MV-4-11 (cell line): Measurements from ENCODE around the gene RFX4.

Experiments used
- DNase-seq: peaks from one replicate; lab custom pipeline; 2025; lab: John Stamatoyannopoulos, UW

RFX4 gene

DNA sequence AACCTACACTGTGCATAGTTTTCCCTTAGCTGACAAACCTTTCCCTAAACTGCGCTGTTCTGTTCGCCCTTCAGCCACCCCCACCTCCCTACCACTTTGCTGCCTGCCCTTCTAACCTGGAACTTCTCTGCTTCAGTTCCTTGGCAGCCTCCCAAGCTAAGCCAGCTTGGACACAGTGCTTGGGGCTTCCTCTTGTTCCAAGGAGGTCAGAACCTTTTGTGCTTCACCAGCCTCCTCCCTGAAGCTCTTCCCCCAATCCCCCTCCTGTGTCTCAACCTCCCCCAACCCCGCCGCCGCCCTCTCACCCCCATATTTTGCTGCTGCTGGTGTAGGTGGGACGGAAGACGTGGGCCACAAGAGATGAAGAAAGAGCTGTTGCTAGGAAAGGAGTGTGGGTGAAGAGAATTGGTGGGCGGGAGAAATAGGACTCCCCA is 183.6 kb downstream of the RFX4 start:
- DNase-seq, result no peak

DNA sequence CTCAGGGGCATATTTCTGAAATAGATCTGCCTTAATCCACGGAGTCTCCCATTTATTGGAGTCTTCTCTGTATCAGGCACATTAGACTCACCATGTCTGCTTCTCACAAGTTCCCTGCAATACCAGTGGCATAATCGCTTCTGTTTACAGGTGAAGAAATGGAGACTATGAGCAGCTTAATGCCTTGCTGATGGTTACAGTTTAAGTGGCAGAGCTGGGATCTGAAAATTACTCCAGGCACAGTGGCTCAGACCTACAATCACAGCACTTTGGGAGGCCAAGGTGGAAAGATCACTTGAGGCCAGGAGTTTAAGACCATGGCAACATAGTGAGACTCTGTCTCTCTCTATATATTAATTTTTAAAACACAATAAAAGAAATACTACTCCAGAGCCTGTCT is 184.4 kb downstream of the RFX4 start:
- DNase-seq, result no peak

DNA sequence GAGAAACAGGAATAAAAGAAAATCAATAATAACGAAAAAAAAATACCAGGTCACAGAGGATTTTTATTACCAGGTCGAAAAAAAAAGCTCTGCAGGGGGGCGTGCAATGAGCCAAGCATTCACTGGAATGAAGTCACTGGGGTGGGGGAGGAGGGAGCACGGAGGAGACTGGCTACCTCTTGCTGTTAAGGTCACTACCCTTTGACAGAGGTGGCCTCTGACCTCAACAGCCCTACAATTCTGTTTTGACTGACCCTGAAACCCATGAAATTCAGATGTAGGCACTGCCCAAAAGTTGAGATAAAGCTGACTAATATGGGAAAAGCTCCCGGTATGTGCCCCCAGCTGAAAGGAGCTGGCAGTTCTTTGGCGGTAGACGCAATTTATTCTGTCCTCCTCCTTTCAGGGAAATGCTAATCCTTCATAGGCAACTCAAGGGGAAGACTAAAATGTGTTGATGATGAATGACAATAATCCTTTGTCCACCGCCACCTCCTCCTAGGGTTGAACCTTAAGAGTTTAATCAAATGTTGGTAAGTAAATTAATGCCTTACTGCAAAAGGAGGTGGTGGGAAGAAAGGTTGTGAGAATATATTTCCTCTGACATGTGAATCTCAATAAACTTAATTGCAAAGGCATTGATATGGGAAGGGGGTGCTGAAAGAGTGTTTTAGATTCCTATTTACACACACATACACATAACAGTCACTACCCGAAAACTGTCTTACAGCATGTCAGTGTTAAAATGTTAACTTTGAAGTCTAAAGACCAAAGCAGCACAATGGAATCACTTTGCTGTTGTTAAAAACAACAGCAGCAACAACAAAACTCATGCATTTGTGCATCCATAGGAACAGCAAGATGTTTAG is 185.4 kb downstream of the RFX4 start:
- no peak for DNase-seq

DNA sequence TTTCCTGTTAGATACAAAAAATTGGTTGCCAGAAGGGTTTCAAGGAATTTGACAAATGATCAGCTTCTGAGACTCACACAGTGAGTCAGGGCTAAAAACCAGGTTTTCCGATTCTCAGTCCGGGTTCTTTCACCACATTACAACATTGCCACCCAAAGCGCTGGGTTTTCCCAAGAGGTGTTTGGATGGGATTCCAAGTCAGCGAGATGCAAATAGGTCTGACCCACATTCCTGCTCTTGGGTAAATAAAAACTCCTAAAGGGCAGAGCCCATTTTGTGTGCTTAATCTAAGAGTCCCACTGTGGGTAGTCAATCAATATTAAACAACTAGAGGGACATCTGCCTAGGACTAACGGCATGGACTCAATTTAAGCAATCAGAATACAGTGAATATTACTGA is 186.3 kb downstream of the RFX4 start:
- DNase-seq, result no peak

DNA sequence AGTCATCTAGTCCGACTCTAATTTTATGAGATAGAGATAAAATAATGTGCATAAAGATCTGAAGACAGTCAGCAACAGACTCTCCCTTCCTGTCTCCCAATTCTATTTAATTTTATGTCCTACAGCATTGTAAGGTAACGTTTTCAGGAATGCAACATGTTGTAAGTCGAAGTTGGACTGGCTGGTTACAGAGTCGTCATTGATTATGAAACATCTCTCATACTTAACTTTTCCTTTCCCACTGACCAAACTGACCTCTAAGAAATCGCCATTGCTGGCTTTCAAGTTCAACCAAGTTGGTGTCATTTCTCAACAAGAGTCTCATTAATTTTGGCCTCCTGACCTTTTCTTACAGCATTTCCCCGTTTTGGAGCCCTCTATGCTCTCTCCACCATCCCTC is 186.7 kb downstream of the RFX4 start:
- DNase-seq, result peak; percentile 20

DNA sequence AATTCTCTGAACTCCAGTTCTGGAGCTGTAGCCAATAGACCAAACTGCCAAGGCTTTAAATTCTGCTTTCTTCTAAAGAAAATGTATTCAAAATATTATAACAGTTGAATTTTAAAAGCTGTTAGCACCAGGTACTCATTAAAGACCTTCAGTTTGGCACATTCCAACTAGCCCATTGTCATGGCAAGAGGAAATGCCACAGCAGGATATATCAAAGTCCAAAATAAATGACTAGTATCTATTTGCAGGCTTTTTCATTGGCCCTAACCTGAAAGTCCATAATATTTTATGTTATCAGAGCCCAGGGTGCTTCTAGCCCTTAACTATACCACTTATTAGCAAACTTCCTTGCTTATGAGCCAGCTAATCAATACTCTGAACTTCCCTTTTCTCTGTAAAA is 188.6 kb downstream of the RFX4 start:
- DNase-seq, result no peak

DNA sequence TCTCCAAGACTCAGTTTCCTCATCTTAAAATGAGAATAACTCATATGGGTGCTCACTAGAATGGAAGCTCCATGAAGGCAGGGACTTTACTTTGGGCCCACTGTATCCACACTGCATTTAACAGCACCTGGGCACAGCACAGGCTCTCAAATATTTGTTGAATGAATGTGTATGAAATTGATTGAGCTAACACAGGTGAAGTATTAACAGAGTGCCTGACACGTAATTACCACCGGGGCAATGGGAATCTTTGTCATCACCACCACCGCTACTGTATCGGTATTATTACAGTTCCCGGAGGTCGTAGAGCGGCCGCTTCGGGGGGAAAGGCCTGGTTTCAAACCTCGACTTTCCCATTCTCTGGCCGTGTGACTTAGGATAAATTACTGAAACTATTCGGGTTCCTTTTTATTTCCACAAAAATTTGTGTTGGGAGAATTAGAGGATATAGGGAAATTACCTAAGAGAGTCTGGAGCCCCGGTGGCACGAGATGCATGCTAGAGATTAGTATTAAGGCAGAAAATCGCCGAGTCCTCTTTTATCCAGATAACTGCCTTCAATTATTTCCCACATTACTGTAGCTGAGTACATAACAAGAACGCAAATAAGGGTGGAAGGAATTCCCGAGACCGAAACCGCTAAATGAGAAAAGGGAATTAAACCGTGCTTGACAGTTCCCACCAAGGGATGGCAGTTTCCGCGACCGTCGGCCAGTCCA is 190.6 kb downstream of the RFX4 start:
- DNase-seq, result no peak

DNA sequence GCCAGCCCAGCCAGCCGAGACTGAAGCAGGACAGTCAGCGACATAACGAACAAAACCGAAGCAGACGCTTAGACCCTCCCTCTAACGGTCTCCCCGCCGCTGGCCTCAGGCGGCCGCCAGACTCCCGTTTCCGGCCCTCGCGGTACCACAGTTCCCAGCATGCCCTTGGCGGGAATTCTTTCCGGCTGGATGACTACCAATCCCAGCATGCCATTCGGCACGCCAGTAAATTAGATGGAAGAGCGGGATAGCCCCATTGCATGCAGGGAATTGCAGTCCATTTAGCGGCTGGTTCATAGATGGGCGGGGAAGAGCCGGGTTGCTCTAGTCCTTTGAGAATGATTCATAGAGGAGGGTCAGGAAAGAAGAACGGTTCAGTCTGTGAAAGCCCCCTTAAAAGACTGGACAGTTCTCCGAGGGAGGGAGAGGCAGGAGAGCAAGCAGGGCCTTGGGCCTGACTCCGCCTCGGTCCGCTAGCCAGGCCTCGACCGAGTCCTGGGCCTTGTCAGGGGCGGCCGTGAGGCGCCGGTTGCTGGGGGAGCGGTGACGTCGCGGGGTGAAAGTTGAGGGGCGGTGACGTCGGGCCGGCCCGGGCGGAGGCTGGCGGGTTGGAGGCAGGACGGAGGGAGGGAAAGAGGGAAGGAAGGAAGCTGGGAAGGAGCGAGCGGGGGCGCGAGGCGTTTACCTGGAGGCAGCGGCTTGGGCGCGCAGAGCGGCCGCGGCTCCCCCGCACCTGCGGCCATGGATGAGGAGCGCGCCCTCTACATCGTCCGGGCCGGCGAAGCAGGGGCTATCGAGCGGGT is 191.4 kb downstream of the RFX4 start, which contains the start of gene RIC8B:
RIC8B (plus strand) TSS at position 678 of the 803 bp plus-strand sequence; CDS start at position 742, 64 bp downstream.
- DNase-seq, result peak; percentile 98

DNA sequence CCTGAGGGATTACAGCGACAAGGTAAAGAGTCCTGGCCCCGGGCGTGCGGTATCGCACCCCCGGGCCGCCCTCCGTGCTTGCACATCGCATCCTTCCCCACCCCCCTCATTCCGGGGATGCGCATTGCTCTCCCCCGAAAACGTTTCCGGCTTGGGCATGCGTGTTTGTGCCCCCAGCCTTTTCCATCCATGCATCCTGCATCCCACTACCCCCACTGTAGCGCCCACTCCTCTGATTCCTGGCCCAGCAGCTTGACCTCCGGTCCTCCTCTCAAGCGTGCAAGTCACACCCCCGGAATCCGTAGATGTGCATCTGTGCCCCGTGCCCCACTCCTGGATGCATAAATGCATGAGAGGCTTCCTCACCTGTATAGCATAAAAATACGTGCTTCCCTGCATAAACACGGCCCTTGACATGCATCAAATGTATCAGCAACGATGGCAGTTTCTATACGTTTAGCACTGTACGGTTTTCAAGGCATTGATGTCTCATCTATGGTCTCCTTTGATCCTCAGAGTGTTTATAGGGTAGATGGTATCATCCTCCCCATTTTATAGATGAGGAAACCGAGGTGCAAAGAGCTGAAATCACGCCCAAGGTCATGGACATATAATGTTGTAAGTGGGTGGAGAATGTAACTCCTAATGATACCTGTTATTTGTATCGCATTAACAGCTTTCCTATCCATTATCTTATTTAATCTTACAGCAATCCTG is 192.2 kb downstream of the RFX4 start:
- no peak for DNase-seq

DNA sequence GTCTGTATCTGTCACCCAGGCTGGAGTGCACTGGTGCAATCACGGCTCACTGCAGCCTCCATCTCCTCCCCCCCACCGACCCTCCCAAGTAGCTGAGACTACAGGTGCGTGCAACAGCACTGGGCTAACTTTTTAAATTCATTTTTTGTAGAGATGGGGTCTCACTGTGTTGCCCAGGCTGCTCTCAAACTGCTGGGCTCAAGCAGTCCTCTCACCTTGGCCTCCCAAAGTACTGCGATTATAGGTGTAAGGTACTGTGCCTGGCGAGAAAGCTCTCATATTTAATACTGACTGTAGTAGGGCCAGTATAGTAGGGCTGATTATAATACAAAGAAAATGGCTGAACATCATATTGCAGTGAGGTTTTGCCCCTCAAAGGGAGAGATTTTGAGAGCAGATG is 194.1 kb downstream of the RFX4 start:
- DNase-seq, result no peak

DNA sequence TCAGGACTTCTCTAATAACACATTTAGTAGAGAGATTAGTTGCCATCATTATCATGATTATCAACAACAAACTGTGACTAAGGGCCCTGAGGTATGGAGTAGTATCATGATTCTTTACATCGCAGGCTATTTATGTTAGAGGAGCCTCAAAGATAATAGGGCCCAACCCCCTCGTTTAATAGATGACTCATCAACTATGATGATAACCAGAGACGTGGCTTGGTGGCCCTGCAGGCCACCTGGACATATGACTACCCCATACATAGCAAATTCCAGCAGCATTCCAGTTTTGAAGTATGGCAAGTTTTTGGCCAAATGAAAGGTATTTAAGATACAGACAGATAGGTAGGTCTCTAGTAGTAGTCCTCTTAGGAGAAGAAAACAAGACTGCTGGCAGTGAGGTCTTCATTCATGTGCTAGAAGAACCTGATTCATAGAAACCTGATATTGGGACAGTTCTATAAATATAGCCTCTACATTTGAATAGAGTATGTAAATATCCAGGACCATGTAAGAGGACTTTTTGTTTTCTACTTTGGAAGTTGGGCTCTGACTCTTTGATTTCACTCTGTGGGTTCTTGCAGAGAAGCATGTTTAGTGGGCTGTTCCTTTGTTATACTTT is 197.3 kb downstream of the RFX4 start:
- DNase-seq, result no peak

DNA sequence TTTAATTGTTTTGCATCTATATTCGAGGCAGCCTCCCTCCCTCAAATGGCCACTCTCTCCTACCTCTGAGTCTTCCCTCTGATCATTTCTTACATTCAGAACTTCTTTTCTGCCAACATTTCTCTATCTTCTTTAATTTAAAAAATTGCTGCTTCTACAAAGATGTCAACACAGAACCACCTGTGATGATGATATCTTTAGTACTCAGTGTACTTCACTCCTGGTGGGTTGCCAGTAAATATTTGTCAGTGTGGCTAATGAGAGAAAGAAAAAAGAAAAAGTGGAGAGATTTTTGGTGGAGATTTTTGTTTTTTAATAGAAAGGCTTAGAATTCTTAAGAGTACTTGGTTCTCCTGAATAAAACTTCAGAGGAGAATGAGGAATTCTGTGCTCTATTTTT is 199.8 kb downstream of the RFX4 start:
- no peak for DNase-seq

DNA sequence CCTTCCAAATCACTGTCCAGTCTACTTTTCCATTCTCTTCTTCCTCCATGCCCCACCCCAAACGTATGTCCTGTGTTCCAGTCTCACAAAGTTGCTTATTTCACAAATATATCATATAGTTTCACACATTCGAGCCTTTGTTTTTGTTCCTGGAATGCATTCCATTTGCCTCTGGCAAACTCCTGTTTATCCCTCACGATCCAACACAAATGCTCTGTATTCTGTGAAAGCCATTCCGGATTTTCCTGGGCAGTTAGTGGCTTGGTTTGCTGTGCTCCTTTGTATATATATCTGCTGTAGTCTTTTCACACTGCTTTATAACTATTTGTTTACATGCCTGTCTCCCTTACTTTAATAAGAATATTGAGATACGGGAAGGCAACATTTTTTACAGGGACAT is 200.7 kb downstream of the RFX4 start:
- no peak for DNase-seq

DNA sequence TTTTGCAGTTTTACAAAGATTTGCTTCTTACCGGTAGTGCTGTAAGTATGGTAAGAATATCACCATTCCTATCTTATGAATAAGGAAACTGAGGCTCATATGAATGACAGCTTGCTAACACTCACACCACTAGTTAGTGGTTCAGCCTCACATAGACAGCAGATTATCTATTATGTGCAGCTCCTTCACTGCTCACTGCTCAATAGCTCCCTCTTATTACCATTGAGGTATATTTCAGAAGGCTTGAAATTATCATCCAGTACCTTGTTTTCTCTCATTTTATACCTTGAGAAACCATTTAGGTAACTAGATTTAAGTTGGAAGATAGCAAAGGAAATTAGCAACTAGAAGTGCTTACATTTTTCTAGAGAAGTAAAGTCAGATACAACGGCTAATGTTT is 207.2 kb downstream of the RFX4 start:
- no peak for DNase-seq

DNA sequence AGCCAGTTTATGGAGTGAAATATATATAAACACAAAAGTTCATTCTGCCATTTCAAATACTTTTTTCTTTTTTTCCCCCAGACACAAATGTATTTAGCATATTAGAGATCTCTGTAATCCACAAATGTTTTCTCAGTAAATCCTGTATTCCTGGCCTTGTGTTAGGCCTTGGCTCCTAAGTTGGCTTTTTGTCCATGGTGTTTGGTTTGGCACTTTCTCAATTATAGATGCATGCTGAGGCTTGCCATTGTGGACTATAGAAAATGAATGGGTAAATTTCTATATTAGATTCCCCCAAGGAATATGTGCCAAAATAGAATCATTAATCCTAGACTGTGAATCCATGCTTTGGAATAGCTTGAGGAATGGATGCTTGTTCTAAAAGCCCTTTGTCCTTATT is 208.7 kb downstream of the RFX4 start:
- DNase-seq, result no peak

DNA sequence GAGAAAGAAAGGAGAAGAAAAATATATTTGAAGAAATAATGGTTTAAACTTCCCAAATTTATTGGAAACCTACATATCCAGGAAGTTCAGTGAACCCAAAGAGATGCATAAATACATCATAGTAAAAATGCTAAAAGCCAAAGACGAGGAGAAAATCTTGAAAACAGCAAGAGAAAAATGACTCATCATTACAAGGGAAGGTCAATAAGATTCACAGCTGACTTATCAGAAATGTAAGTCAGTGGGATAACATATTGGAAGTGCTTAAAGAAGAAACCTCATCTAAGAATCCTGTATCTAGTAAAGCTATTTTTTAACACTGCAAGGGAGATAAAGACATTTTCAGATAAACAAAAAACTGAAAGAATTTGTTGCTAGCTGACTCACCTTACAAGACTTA is 211.6 kb downstream of the RFX4 start:
- DNase-seq, result no peak

DNA sequence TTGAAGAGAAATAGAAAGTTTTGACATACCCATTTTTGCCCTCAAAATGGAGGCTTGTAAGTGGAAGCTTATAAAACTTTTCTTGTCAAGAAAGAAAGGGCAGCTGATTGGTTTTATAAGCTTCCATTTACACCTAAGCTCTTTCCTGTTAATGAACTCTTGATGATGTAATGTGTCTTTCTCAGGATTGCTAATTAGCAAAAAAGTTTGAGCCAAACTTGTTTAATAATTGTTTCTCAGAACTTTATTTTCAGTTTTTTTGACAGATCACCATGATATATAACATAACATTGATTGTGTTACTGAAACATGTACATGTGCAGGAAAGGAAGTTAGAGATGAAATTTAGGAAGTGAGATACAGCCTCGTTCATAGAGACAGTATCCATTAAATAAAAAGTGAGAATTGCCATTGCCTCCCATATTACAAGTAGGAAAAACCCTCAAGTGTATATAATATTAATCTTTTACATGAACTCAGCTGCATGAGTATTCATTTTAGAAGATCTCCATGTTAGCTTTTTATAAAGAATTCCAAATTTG is 218.4 kb downstream of the RFX4 start:
- DNase-seq, result peak; percentile 43

DNA sequence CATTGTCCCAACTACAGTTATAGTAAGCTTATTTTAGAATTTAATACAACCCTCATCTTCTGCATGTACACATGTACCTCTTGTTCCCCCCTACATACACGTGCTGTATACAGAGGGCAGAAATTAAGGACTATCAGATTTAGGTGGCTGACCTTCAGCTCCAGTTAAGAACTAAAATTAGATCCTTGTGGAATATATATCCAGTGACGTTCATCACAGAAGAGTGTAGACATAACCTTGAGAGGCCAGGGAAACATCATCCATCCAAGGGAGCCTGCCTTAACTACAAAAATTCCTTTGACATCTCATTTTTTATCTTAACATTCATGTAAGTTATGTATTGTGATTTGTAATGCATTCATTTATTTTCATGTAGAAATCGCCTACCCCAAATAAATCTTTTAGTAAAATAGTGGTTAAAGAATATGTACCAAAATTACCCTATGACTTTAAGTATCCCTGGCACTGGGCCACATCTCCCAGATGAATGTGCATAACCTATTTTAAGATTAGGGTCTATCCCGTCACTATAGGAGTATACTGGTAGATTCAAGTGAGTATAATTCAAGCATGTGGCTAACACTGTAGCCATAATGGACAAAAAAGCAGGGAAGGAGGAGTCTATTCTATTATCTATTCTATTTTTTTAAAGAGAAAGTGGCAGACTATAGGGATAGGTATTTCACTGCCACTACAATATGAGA is 219.2 kb downstream of the RFX4 start:
- DNase-seq, result no peak

DNA sequence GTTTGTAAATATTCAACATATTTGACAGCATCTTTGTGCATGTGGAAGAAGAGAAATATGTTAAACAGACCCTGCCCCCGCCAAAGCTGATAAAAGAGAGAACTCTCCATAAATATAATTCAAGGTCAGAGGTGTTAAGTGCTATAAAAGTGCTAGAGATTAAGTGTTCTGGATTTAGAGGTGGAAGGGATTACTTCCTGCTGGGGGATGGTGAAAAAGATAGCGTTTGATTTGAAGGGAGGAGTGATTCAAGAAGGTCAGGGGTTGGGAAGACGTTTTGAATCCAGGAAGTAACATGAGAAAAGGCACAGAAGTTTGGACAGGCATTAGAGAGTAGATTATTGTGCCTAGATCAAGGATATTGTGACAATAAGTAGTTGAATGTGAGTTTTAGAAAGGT is 221.9 kb downstream of the RFX4 start:
- DNase-seq, result no peak
